Fibroblast of lung (primary cell): ENCODE measurements around the gene SLC13A3. TPM values are rescaled to one million over a fixed set of nuclear protein-coding genes. Genes with fewer than 3 reads are reported as not detected.

ENCODE experiments used
- DNase-seq, 2 donors: peaks; one replicate each; pipeline versions ENCODE4 v3.0.0 to v3.0.0-alpha.2; 2010; ENCODE audit warnings: low read depth in 2 of 2
- H2AFZ ChIP-seq: 2 replicates; pipeline ENCODE4 v1.5.1; 2012; ENCODE audit warnings: low read length, control low read depth, inconsistent platforms
- H3K27ac ChIP-seq: 2 replicates; pipeline ENCODE4 v1.5.1; 2011; ENCODE audit warnings: low read length, control low read depth; ENCODE audit not compliant: insufficient read depth
- H3K27me3 ChIP-seq: 2 replicates; pipeline ENCODE4 v1.5.1; 2011; ENCODE audit warnings: mild to moderate bottlenecking, low read length; ENCODE audit not compliant: control insufficient read depth, insufficient read depth
- H3K36me3 ChIP-seq: 2 replicates; pipeline ENCODE4 v1.5.1; 2011; ENCODE audit warnings: low read length; ENCODE audit not compliant: control insufficient read depth, insufficient read depth
- H3K4me1 ChIP-seq: 2 replicates; pipeline ENCODE4 v1.5.1; 2011; ENCODE audit warnings: low read length; ENCODE audit not compliant: control insufficient read depth, insufficient read depth; ENCODE audit errors: extremely low read depth
- H3K4me2 ChIP-seq: 2 replicates; pipeline ENCODE4 v1.5.1; 2011; ENCODE audit warnings: low read length, control low read depth; ENCODE audit not compliant: insufficient read depth; ENCODE audit errors: extremely low read depth
- H3K4me3 ChIP-seq, 4 experiments: fragments of 200-600 bp in 1 of 4; sonication (generic) in 1 of 4; replicated peaks in 1 of 4; 2 replicates each; pipeline ENCODE4 v1.5.1; 2011 to 2016; ENCODE audit warnings: low read length in 4 of 4, low read depth in 3 of 4, mild to moderate bottlenecking in 3 of 4, control low read depth in 2 of 4, inconsistent platforms in 1 of 4, mixed read lengths in 1 of 4; ENCODE audit not compliant: insufficient read depth in 1 of 4; ENCODE audit errors: control extremely low read depth in 1 of 4
- H3K79me2 ChIP-seq: 2 replicates; pipeline ENCODE4 v1.5.1; 2012; ENCODE audit warnings: mild to moderate bottlenecking, low read length, inconsistent platforms; ENCODE audit not compliant: control insufficient read depth, insufficient read depth
- H3K9ac ChIP-seq: 2 replicates; pipeline ENCODE4 v1.5.1; 2011; ENCODE audit warnings: mild to moderate bottlenecking, low read length, control low read depth; ENCODE audit not compliant: insufficient read depth
- H3K9me3 ChIP-seq: 2 replicates; pipeline ENCODE4 v1.5.1; 2012; ENCODE audit warnings: low read depth, low read length; ENCODE audit not compliant: control insufficient read depth, insufficient read depth
- H4K20me1 ChIP-seq: 2 replicates; pipeline ENCODE4 v1.5.1; 2011; ENCODE audit warnings: low read length; ENCODE audit not compliant: control insufficient read depth, insufficient read depth; ENCODE audit errors: extremely low read depth
- CTCF ChIP-seq, 2 donors: IDR thresholded peaks in 1 of 2; conservative IDR thresholded peaks in 1 of 2; 1 replicate in 1 of 2; 2 replicates in 1 of 2; pipeline ENCODE4 v1.5.1; 2011 to 2012; ENCODE audit warnings: low read length in 2 of 2, control low read depth in 1 of 2, inconsistent platforms in 1 of 2, low read depth in 1 of 2, mild to moderate bottlenecking in 1 of 2
- EZH2 ChIP-seq: IDR thresholded peaks from 2 replicates; pipeline ENCODE4 v1.5.1; 2012; ENCODE audit warnings: low read length, control low read depth, mild to moderate bottlenecking; ENCODE audit errors: missing control alignments
- polyA plus RNA-seq, 2 donors: library from polyadenylated mRNA; depleted of rRNA in 1 of 2; stranded (reverse) in 1 of 2; unstranded in 1 of 2; fragments of >200 nt; gene quantifications; 2 replicates each; pipeline ENCODE4 v1.2.1, GENCODE V29; 2011 to 2012; ENCODE audit warnings: missing spikeins in 1 of 2
- total RNA-seq: library from RNA; depleted of rRNA; stranded (reverse); fragments of >200 nt; gene quantifications from 2 replicates; pipeline ENCODE4 v1.2.1, GENCODE V29; 2014

SLC13A3 gene
- total and polyA plus RNA-seq, 2 donors (not counting 1 experiment from before 2014, with no cell fraction given): 2.2 to 5.6 TPM

DNA sequence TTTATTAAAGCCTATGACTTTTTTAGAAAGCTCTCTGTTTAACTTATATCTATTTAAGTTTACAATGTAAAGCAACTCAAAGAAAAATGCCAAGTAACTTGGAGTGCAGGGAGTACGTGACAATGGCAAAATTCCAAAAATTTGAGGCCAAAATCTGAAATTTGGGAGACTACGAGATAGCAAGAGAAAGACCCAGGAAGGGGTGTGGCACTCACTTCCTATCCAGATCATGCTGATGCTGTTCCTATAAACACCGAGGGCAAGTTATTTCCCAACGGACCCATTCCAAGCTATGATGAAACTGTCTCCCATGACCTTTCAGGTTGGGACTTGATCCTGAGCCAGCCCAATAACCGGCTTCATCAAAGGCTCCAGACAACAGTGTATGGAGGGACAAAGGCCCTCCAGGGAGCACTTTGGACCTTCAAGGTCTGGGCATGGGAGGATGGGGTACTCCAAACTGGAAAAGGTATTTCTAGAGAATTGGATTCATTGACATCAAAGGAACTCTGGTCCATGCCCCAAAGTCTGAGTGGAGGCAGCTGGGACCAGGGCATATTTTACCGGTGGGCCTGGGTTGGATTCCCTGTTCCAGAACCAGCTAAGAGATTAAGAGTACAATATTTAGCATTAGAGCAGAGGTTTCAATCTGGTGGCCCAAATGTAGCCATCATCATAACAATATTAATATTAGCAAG lies 15.7 kb upstream of the SLC13A3 start:
- H3K36me3 ChIP-seq: no peaks in the 10 kb centered on the region
- no peak overlapping the region for H3K4me3 ChIP-seq
- H3K27me3 ChIP-seq: no peaks in the 10 kb centered on the region
- no peak for DNase-seq
- no peak overlapping the region for H3K4me2 ChIP-seq
- H3K4me1 ChIP-seq: no peaks in the 10 kb centered on the region
- H2AFZ ChIP-seq: no peak overlapping the region
- H4K20me1 ChIP-seq: no peaks in the 10 kb centered on the region
- TF ChIP-seq EZH2 (no peak), CTCF (conservative IDR thresholded peaks at IDR 0.05 in 1 of 2, IDR thresholded peaks at IDR 0.05 in 1 of 2; ENCODE audit: low read depth in 1 of 2, low read length in 2 of 2) (no peak)
- no peaks in the 10 kb centered on the region for H3K79me2 ChIP-seq
- H3K9me3 ChIP-seq: no peaks in the 10 kb centered on the region
- no peak overlapping the region for H3K9ac ChIP-seq
- H3K27ac ChIP-seq: no peak overlapping the region

DNA sequence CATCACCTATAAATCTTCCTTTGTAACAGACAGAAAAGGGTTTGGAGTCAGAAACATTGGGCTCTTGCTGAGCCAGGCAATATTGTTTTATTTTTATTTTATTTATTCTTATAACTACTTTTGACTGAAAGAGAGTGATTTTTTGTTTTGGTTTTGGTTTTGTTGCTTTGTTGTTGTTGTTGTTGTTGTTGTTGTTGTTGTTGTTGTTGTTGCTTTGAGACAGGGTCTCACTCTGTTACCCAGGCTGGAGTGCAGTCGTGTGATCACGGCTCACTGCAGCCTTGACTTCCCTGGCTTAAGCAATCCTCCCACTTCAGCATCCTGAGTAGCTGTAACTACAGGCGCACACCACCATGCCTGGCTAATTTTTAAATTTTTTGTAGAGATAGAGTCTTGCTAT lies 15.0 kb upstream of the SLC13A3 start:
- Histone ChIP-seq H3K9me3 (no peaks in the 10 kb centered on the region), H3K4me2 (no peak overlapping the region), H4K20me1 (no peaks in the 10 kb centered on the region), H3K27me3 (no peaks in the 10 kb centered on the region), H2AFZ (no peak overlapping the region), H3K27ac (no peak overlapping the region), H3K4me1 (no peaks in the 10 kb centered on the region), H3K4me3 (no peak overlapping the region), H3K36me3 (no peaks in the 10 kb centered on the region), H3K9ac (no peak overlapping the region), H3K79me2 (no peaks in the 10 kb centered on the region)
- DNase-seq: no peak
- TF ChIP-seq EZH2 (no peak), CTCF (conservative IDR thresholded peaks at IDR 0.05 in 1 of 2, IDR thresholded peaks at IDR 0.05 in 1 of 2; ENCODE audit: low read depth in 1 of 2, low read length in 2 of 2) (no peak)

- Histone ChIP-seq H3K4me1 (no peaks in the 10 kb centered on the region), H3K36me3 (no peaks in the 10 kb centered on the region), H3K79me2 (no peaks in the 10 kb centered on the region), H3K9ac (no peak overlapping the region), H3K27me3 (no peaks in the 10 kb centered on the region), H3K27ac (no peak overlapping the region), H3K4me3 (no peak overlapping the region), H4K20me1 (no peaks in the 10 kb centered on the region), H3K4me2 (no peak overlapping the region), H2AFZ (no peak overlapping the region), H3K9me3 (no peaks in the 10 kb centered on the region)
- DNase-seq: no peak
- TF ChIP-seq CTCF (conservative IDR thresholded peaks at IDR 0.05 in 1 of 2, IDR thresholded peaks at IDR 0.05 in 1 of 2; ENCODE audit: low read depth in 1 of 2, low read length in 2 of 2): no peak
- no peak for TF ChIP-seq EZH2
These were observed 14.3 kb upstream of the SLC13A3 start for GRCh38 chr20:46665602-46666001.
